ENCODE measurements around the gene F3. TPM values are rescaled to one million over a fixed set of nuclear protein-coding genes. Genes with fewer than 3 reads are reported as not detected.
A peak's percentile ranks its signal among the peaks of the same experiment; 100 is the strongest.

Gene F3
- total RNA-seq = 10 to 100 TPM; 37.9 to 85.4 TPM

GRCh38 chr1:94541246-94542087 is at the start of gene F3:
TSS of gene F3 (minus strand) at chr1:94541759. CDS start at chr1:94541636, 123 bp downstream.
- Histone ChIP-seq H3K4me3 (peak within 1 kb of the TSS; percentile 69 to 82), H3K36me3 (replicated peaks in 1 of 2; ENCODE audit: insufficient read depth in 1 of 2, low read depth in 2 of 2) (no peaks in the 10 kb centered on the region), H3K27me3 (no peaks in the 10 kb centered on the region), H3K27ac (peak within 1 kb of the TSS; percentile 88 to 95 (median 93)), H3K9me3 (no peaks in the 10 kb centered on the region), H3K4me1 (peaks cover 61% of the 10 kb centered on the region)
- intact Hi-C loops (cut with DNase I) = no loop called here
- WGBS, 2 donors = 0 to 1% methylated on average over 10 to 56 of the region's 94 CpGs
- ATAC-seq = peak; percentile 93
- TF ChIP-seq POLR2A (IDR thresholded peaks at IDR 0.05) (peak; percentile 92 to 98 (median 98)), CTCF (IDR thresholded peaks at IDR 0.05) (peak in 1 of 7 experiments; percentile 18)
- DNase-seq = peak; percentile 96 to 98 (median 96)

- DNase-seq = peak in 3 of 4 donors; percentile 37 to 63 (median 38)
- intact Hi-C loops (cut with DNase I) = no loop called here
Measured at GRCh38 chr1:94590203-94591137, 48.9 kb upstream of the F3 start.

GRCh38 chr1:94589728-94590127 is 48.2 kb upstream of the F3 start:
- Histone ChIP-seq H3K4me3 (no peak overlapping the region), H3K36me3 (replicated peaks in 1 of 2; ENCODE audit: insufficient read depth in 1 of 2, low read depth in 2 of 2) (no peaks in the 10 kb centered on the region), H3K4me1 (peaks cover 9% of the 10 kb centered on the region), H3K27me3 (no peaks in the 10 kb centered on the region), H3K9me3 (no peaks in the 10 kb centered on the region), H3K27ac (peak overlapping the region in 1 of 4 donors; percentile 1)
- TF ChIP-seq CTCF (IDR thresholded peaks at IDR 0.05) (no peak), POLR2A (IDR thresholded peaks at IDR 0.05) (no peak)
- WGBS, 2 donors = 95% methylated on average over 4 of the region's 4 CpGs
- DNase-seq (no peak), ATAC-seq (no peak)
- intact Hi-C loops (cut with DNase I) = no loop called here

More at GRCh38 chr1:94590203-94591137, 48.9 kb upstream of the F3 start:
- TF ChIP-seq CTCF (IDR thresholded peaks at IDR 0.05) (no peak), POLR2A (IDR thresholded peaks at IDR 0.05) (no peak)
- peak; percentile 45 for ATAC-seq
- H3K27me3 ChIP-seq = no peaks in the 10 kb centered on the region
- WGBS, 2 donors = 63 to 64% methylated on average over 7 of the region's 7 CpGs
- peak overlapping the region in 1 of 4 donors; percentile 1 for H3K27ac ChIP-seq
- H3K4me1 ChIP-seq = peaks cover 9% of the 10 kb centered on the region
- H3K4me3 ChIP-seq = no peak overlapping the region
- H3K36me3 ChIP-seq (replicated peaks in 1 of 2; ENCODE audit: insufficient read depth in 1 of 2, low read depth in 2 of 2) = no peaks in the 10 kb centered on the region
- H3K9me3 ChIP-seq = no peaks in the 10 kb centered on the region

GRCh38 chr1:94582565-94582964 is 41.0 kb upstream of the F3 start:
- TF ChIP-seq POLR2A (IDR thresholded peaks at IDR 0.05) (no peak), CTCF (IDR thresholded peaks at IDR 0.05) (no peak)
- ATAC-seq (no peak), DNase-seq (no peak)
- Histone ChIP-seq H3K27ac (no peak overlapping the region), H3K4me1 (no peaks in the 10 kb centered on the region), H3K27me3 (no peaks in the 10 kb centered on the region), H3K9me3 (no peaks in the 10 kb centered on the region), H3K36me3 (replicated peaks in 1 of 2; ENCODE audit: insufficient read depth in 1 of 2, low read depth in 2 of 2) (no peaks in the 10 kb centered on the region), H3K4me3 (no peak overlapping the region)
- intact Hi-C loops (cut with DNase I) = no loop called here
- WGBS, 2 donors = 92 to 100% methylated on average over 2 of the region's 2 CpGs
